Measurements from ENCODE around the gene AOX1.

DNA sequence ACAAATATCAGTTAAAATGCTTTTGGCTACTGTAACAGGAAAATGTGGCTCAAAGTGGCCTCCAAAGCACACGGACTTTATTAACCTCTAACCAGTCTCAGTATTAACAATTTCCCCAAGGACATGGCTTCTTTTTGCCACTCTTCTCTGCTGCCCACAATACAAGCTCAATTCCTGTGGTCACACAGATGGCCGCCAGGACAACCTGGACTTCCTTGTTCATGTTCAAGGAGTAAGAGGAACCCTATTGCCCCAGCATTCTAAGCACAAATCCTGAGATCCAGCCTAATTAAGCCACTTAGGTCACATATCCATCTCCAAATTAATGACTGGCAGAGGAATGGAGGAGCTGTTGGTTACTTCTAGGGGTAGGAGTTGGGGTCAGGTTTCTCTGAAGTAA lies 38.2 kb downstream of the AOX1 start:
- no peak for TF ChIP-seq ATF7 (IDR thresholded peaks at IDR 0.05)
- no peak for TF ChIP-seq CTCF (IDR thresholded peaks at IDR 0.05 in 2 of 3, conservative IDR thresholded peaks at IDR 0.05 in 1 of 3; ENCODE audit: insufficient read depth in 2 of 3, low read depth in 1 of 3, low read length in 3 of 3)
- TF ChIP-seq, protein P1, sequence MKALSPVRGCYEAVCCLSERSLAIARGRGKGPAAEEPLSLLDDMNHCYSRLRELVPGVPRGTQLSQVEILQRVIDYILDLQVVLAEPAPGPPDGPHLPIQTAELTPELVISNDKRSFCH (CRISPR knock-in tag; IDR thresholded peaks at IDR 0.05): no peak
- TF ChIP-seq, protein P1 (tag; IDR thresholded peaks at IDR 0.05): no peak
- TF ChIP-seq RNF2 (IDR thresholded peaks at IDR 0.05): no peak
- TF ChIP-seq ATF2 (CRISPR knock-in tag; IDR thresholded peaks at IDR 0.05): no peak
- TF ChIP-seq POLR2AphosphoS5 (IDR thresholded peaks at IDR 0.05; ENCODE audit: control insufficient read depth, insufficient read depth, low read depth, low read length): no peak
- TF ChIP-seq NCOR1 (IDR thresholded peaks at IDR 0.05): no peak
- TF ChIP-seq, protein P2, sequence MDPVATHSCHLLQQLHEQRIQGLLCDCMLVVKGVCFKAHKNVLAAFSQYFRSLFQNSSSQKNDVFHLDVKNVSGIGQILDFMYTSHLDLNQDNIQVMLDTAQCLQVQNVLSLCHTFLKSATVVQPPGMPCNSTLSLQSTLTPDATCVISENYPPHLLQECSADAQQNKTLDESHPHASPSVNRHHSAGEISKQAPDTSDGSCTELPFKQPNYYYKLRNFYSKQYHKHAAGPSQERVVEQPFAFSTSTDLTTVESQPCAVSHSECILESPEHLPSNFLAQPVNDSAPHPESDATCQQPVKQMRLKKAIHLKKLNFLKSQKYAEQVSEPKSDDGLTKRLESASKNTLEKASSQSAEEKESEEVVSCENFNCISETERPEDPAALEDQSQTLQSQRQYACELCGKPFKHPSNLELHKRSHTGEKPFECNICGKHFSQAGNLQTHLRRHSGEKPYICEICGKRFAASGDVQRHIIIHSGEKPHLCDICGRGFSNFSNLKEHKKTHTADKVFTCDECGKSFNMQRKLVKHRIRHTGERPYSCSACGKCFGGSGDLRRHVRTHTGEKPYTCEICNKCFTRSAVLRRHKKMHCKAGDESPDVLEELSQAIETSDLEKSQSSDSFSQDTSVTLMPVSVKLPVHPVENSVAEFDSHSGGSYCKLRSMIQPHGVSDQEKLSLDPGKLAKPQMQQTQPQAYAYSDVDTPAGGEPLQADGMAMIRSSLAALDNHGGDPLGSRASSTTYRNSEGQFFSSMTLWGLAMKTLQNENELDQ (CRISPR knock-in tag; IDR thresholded peaks at IDR 0.05; ENCODE audit: borderline replicate concordance): no peak
- TF ChIP-seq MAZ (CRISPR knock-in tag; conservative IDR thresholded peaks at IDR 0.05 in 1 of 2, IDR thresholded peaks at IDR 0.05 in 1 of 2): no peak
- no peak for TF ChIP-seq POLR2A (conservative IDR thresholded peaks at IDR 0.05)
- TF ChIP-seq ZNF217 (CRISPR knock-in tag; IDR thresholded peaks at IDR 0.05): no peak
- TF ChIP-seq GABPA (tag; conservative IDR thresholded peaks at IDR 0.05; ENCODE audit: low read depth): no peak
- TF ChIP-seq TGIF2 (CRISPR knock-in tag; IDR thresholded peaks at IDR 0.05): no peak

Data from K562 (cell line).